GM23338 (cell line): ENCODE measurements around the gene MAFF. TPM values are rescaled to one million over a fixed set of nuclear protein-coding genes. Genes with fewer than 3 reads are reported as not detected.
A peak's percentile ranks its signal among the peaks of the same experiment; 100 is the strongest.

Experiments used
- ATAC-seq: fragments of 200-7000 bp; cut with Tn5 transposase; 3 replicates; pipeline ENCODE4 v1.9.1; 2020
- DNase-seq: peaks from one replicate; pipeline ENCODE4 v3.0.0-alpha.2; 2015; ENCODE audit warnings: low spot score
- H2AFZ ChIP-seq: fragments of 200-600 bp; sonication (generic); 2 replicates; pipeline ENCODE4 v1.8.0; 2016; ENCODE audit warnings: antibody characterized with exemption, mild to moderate bottlenecking, moderate library complexity
- H3F3A ChIP-seq: fragments of 200-600 bp; sonication (generic); replicated peaks from 2 replicates; pipeline ENCODE4 v1.8.0; 2017; ENCODE audit warnings: antibody characterized with exemption, mixed run types, low read depth
- H3K27ac ChIP-seq: fragments of 200-600 bp; sonication (generic); 2 replicates; pipeline ENCODE4 v1.6.1; 2016; ENCODE audit warnings: low read depth
- H3K27me3 ChIP-seq: fragments of 200-600 bp; sonication (generic); 2 replicates; pipeline ENCODE4 v1.8.0; 2016; ENCODE audit warnings: mild to moderate bottlenecking, mixed run types, moderate library complexity; ENCODE audit not compliant: insufficient read depth
- H3K36me3 ChIP-seq: fragments of 200-600 bp; sonication (generic); 2 replicates; pipeline ENCODE4 v1.8.0; 2016; ENCODE audit warnings: mild to moderate bottlenecking; ENCODE audit not compliant: insufficient read depth
- H3K4me1 ChIP-seq: fragments of 200-600 bp; sonication (generic); 2 replicates; pipeline ENCODE4 v1.8.0; 2016; ENCODE audit warnings: mild to moderate bottlenecking, moderate library complexity; ENCODE audit not compliant: insufficient read depth
- H3K4me2 ChIP-seq: fragments of 200-600 bp; sonication (generic); 2 replicates; pipeline ENCODE4 v1.7.1; 2017; ENCODE audit warnings: mixed run types
- H3K4me3 ChIP-seq: fragments of 200-600 bp; sonication (generic); 2 replicates; pipeline ENCODE4 v1.6.1; 2016; ENCODE audit warnings: mixed run types
- H3K79me2 ChIP-seq: fragments of 200-600 bp; sonication (generic); replicated peaks from 2 replicates; pipeline ENCODE4 v1.8.0; 2017; ENCODE audit warnings: mild to moderate bottlenecking; ENCODE audit not compliant: insufficient read depth
- H3K9me2 ChIP-seq: fragments of 200-600 bp; sonication (generic); 2 replicates; pipeline ENCODE4 v1.8.0; 2017; ENCODE audit not compliant: insufficient read depth
- H4K20me1 ChIP-seq: fragments of 200-600 bp; sonication (generic); replicated peaks from 2 replicates; pipeline ENCODE4 v1.8.0; 2017; ENCODE audit warnings: mild to moderate bottlenecking; ENCODE audit not compliant: insufficient read depth
- H3K27ac Mint-ChIP-seq: 2 replicates; pipeline ENCODE4 v1.8.0; 2020; ENCODE audit warnings: inconsistent platforms, mild to moderate bottlenecking, moderate library complexity, mixed read lengths
- H3K27me3 Mint-ChIP-seq: 3 replicates; pipeline ENCODE4 v1.8.0; 2022; ENCODE audit warnings: low read depth, mild to moderate bottlenecking, moderate library complexity, mixed read lengths, inconsistent platforms; ENCODE audit not compliant: insufficient read depth, poor library complexity
- H3K36me3 Mint-ChIP-seq: 3 replicates; pipeline ENCODE4 v1.8.0; 2021; ENCODE audit warnings: low read depth, mild to moderate bottlenecking, inconsistent platforms, moderate library complexity, mixed read lengths
- H3K4me1 Mint-ChIP-seq: 3 replicates; pipeline ENCODE4 v1.8.0; 2020; ENCODE audit warnings: mild to moderate bottlenecking, inconsistent platforms, mixed read lengths
- H3K4me3 Mint-ChIP-seq: 3 replicates; pipeline ENCODE4 v1.8.0; 2021; ENCODE audit warnings: moderate library complexity, mild to moderate bottlenecking, inconsistent platforms, mixed read lengths
- H3K9me3 Mint-ChIP-seq: 3 replicates; pipeline ENCODE4 v1.8.0; 2020; ENCODE audit warnings: moderate library complexity, mild to moderate bottlenecking, inconsistent platforms, mixed read lengths
- POLR2AphosphoS5 ChIP-seq: IDR thresholded peaks from 2 replicates; pipeline ENCODE4 v1.6.1; 2016; ENCODE audit warnings: antibody characterized with exemption, low read depth
- REST ChIP-seq: IDR thresholded peaks from one replicate; pipeline ENCODE4 v1.6.1; 2018; ENCODE audit warnings: antibody characterized with exemption; ENCODE audit not compliant: unreplicated experiment
- ZNF114 ChIP-seq: fragments of 250-450 bp; sonication (Bioruptor Pico); IDR thresholded peaks from 2 replicates; pipeline ENCODE4 v1.5.0; 2020; ENCODE audit warnings: mild to moderate bottlenecking, moderate library complexity
- polyA plus RNA-seq: library from polyadenylated mRNA; unstranded; fragments of >200 nt; fragmentation: Nextera tagmentation; extraction: Ambion mirVana; gene quantifications from 2 replicates; pipeline ENCODE4 v1.2.1, GENCODE V29; 2016
- total RNA-seq: library from RNA; depleted of rRNA; stranded (reverse); fragments of >200 nt; shearing (Covaris generic); gene quantifications from 2 replicates; pipeline ENCODE4 v1.2.3, GENCODE V29; 2014
- TF ChIP-seq, protein P1 (sequence below), 2 experiments: fragments of 200-600 bp in 1 of 2; sonication (generic) in 1 of 2; conservative IDR thresholded peaks; 2 replicates each; pipeline versions ENCODE4 v1.5.1 to v1.6.1; 2016 to 2017; ENCODE audit warnings: antibody characterized with exemption in 2 of 2, low read depth in 2 of 2, mild to moderate bottlenecking in 2 of 2, moderate library complexity in 1 of 2

MAFF gene
- total and polyA plus RNA-seq, 2 experiments from 2014 or later = 2.2 to 8.9 TPM

GRCh38 chr22:38202437-38203089 is 769 bp downstream of the MAFF start:
- H3K4me3 ChIP-seq = peak overlapping the region; percentile 85
- H3K27me3 ChIP-seq = peaks cover 16% of the 10 kb centered on the region
- peaks cover 13% of the 10 kb centered on the region for H3K4me1 Mint-ChIP-seq
- H3K27ac Mint-ChIP-seq = no peak overlapping the region
- no peaks in the 10 kb centered on the region for H3K36me3 ChIP-seq
- H3K9me3 Mint-ChIP-seq = no peaks in the 10 kb centered on the region; the same call in 2 of the 3 replicates
- H3F3A ChIP-seq = 0 out of 2 replicates have a peak, but pooled peaks cover 12% of the 10 kb centered on the region
- ATAC-seq = peak; percentile 39
- H3K4me1 ChIP-seq = peaks cover 4% of the 10 kb centered on the region
- H3K4me2 ChIP-seq = peak overlapping the region; percentile 99
- no peaks in the 10 kb centered on the region for H3K9me2 ChIP-seq
- peak overlapping the region; percentile 82 for H3K4me3 Mint-ChIP-seq
- peak; percentile 72 for DNase-seq
- H3K36me3 Mint-ChIP-seq = no peaks in the 10 kb centered on the region; the same call in 2 of the 3 replicates
- 0 out of 2 replicates have a peak, but pooled peaks cover 5% of the 10 kb centered on the region for H3K79me2 ChIP-seq
- H3K27me3 Mint-ChIP-seq = peaks cover 14% of the 10 kb centered on the region
- H2AFZ ChIP-seq = peak overlapping the region; percentile 95
- peak overlapping the region; percentile 84 for H3K27ac ChIP-seq
- no peak for TF ChIP-seq REST
- TF ChIP-seq, protein P1, sequence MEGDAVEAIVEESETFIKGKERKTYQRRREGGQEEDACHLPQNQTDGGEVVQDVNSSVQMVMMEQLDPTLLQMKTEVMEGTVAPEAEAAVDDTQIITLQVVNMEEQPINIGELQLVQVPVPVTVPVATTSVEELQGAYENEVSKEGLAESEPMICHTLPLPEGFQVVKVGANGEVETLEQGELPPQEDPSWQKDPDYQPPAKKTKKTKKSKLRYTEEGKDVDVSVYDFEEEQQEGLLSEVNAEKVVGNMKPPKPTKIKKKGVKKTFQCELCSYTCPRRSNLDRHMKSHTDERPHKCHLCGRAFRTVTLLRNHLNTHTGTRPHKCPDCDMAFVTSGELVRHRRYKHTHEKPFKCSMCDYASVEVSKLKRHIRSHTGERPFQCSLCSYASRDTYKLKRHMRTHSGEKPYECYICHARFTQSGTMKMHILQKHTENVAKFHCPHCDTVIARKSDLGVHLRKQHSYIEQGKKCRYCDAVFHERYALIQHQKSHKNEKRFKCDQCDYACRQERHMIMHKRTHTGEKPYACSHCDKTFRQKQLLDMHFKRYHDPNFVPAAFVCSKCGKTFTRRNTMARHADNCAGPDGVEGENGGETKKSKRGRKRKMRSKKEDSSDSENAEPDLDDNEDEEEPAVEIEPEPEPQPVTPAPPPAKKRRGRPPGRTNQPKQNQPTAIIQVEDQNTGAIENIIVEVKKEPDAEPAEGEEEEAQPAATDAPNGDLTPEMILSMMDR (conservative IDR thresholded peaks at IDR 0.05; ENCODE audit: low read depth in 2 of 2) = peak in 1 of 2 experiments; percentile 26; a peak in 1 of 4 replicates
- H4K20me1 ChIP-seq = peaks cover 8% of the 10 kb centered on the region; the same call in 1 of the 2 replicates

- TF ChIP-seq ZNF114 (no peak), POLR2AphosphoS5 (peak; percentile 58)
- peak overlapping the region; percentile 85 for H3K4me3 ChIP-seq
- Mint-ChIP-seq H3K27me3 (peaks cover 14% of the 10 kb centered on the region), H3K4me3 (peak overlapping the region; percentile 82), H3K4me1 (peaks cover 13% of the 10 kb centered on the region), H3K27ac (no peak overlapping the region), H3K36me3 (no peaks in the 10 kb centered on the region; the same call in 2 of the 3 replicates), H3K9me3 (no peaks in the 10 kb centered on the region; the same call in 2 of the 3 replicates)
- H3K9me2 ChIP-seq = no peaks in the 10 kb centered on the region
- H3K79me2 ChIP-seq = 0 out of 2 replicates have a peak, but pooled peaks cover 5% of the 10 kb centered on the region
- H3K36me3 ChIP-seq = no peaks in the 10 kb centered on the region
- peaks cover 16% of the 10 kb centered on the region for H3K27me3 ChIP-seq
- DNase-seq (peak; percentile 68), ATAC-seq (peak; percentile 62)
- peaks cover 4% of the 10 kb centered on the region for H3K4me1 ChIP-seq
- H4K20me1 ChIP-seq = peaks cover 8% of the 10 kb centered on the region; the same call in 1 of the 2 replicates
- H3K4me2 ChIP-seq = peak overlapping the region; percentile 99
- H3K27ac ChIP-seq = no peak overlapping the region
- peak overlapping the region; percentile 95 for H2AFZ ChIP-seq
- 0 out of 2 replicates have a peak, but pooled peaks cover 12% of the 10 kb centered on the region for H3F3A ChIP-seq
Measured at GRCh38 chr22:38203090-38203810, 1.5 kb downstream of the MAFF start.
